Pancreas (tissue), 10 donors: ENCODE data around the gene TMEM114. TPM values are rescaled to one million over a fixed set of nuclear protein-coding genes. Genes with fewer than 3 reads are reported as not detected.

ENCODE experiments used
- ATAC-seq, 4 donors: fragments of 200-7000 bp; cut with Tn5 transposase; one replicate each; pipeline versions ENCODE4 v1.8.0 to v1.9.1; 2020; ENCODE audit warnings: mild to moderate bottlenecking in 4 of 4, moderate library complexity in 4 of 4
- DNase-seq, 6 donors: peaks; one replicate each; pipeline ENCODE4 v3.0.0-alpha.2; 2020
- FAIRE-seq: peaks from 2 replicates; lab custom pipeline; 2012; peaks lifted over from hg19 to GRCh38; lab: Jason Lieb, UNC
- H3K27ac ChIP-seq, 4 donors: fragments of 200-600 bp; sonication (generic); 1 replicate in 3 of 4; 2 replicates in 1 of 4; pipeline versions ENCODE4 v1.5.0 to v1.8.0; 2020
- H3K27me3 ChIP-seq, 4 donors: fragments of 200-600 bp; one replicate each; pipeline ENCODE4 v1.8.0; 2021
- H3K36me3 ChIP-seq, 3 donors: fragments of 200-600 bp; sonication (generic) in 1 of 3; one replicate each; pipeline versions ENCODE4 v1.5.0 to v1.8.0; 2020 to 2021
- H3K4me1 ChIP-seq, 3 donors: fragments of 200-600 bp; one replicate each; pipeline ENCODE4 v1.8.0; 2021
- H3K4me3 ChIP-seq, 4 donors: fragments of 200-600 bp; sonication (generic) in 2 of 4; one replicate each; pipeline versions ENCODE4 v1.5.0 to v1.8.0; 2020 to 2021
- H3K9me3 ChIP-seq, 4 donors: fragments of 200-600 bp; one replicate each; pipeline ENCODE4 v1.8.0; 2021
- CTCF ChIP-seq, 4 donors: fragments of 200-600 bp; sonication (generic) in 3 of 4; IDR thresholded peaks; one replicate each; pipeline versions ENCODE4 v1.5.0 to v1.8.0; 2021; ENCODE audit warnings: antibody characterized with exemption in 4 of 4
- WGBS, 2 donors: extraction: QIAGEN DNeasy Blood & Tissue Kit; methylation state at CpG; one replicate each; pipeline ENCODE4 v1.1.7; 2013; 5-methylcytosine and 5-hydroxymethylcytosine counted together
- intact Hi-C, 3 donors: fragments of 100-400 bp; cut with DNase I; formaldehyde crosslinking; loops; one replicate each; pipeline versions ENCODE4 v1.11.1 to v1.14.2; 2022
- polyA plus RNA-seq, 2 donors: library from polyadenylated mRNA; stranded (reverse); fragments of 200-250 nt; gene quantifications; one replicate each; pipeline ENCODE4 v1.2.3, GENCODE V29; 2013
- total RNA-seq, 6 donors: library from RNA; stranded (reverse); fragmentation: NEBNext Ultra II Directional in 4 of 6; extraction: Animal tissue kit (Norgen Biotek cat#: 25700) in 4 of 6; gene quantifications; one replicate each; pipeline versions ENCODE4 v1.2.1 to v1.2.4, GENCODE V29; 2021 to 2023
- donor health status: healthy with polysubstance abuse.
- donor health status: DM: no; HTN: no; CAD: no; lungs with moderate emphysema.
- donor health status: DM: no; HTN: no; CAD: no.
- donor health status: control.
- donor health status: control.
- donor health status: Bipolar disorder and iron deficiency.
- donor health status: DM: yes; HTN: yes; CAD: no.
- donor health status: DM: no; HTN: no; CAD: no.
- donor health status: DM: no; HTN: no; CAD: no.
- donor health status: DM: yes; HTN: yes; CAD: no.

Gene TMEM114
- total and polyA plus RNA-seq, 8 donors, result not detected

GRCh38 chr16:8627456-8627855 lies 37.1 kb upstream of the TMEM114 start:
- Histone ChIP-seq H3K27me3 (no peaks in the 10 kb centered on the region), H3K36me3 (peaks cover 4 to 42% (median 14%) of the 10 kb centered on the region in 3 donors), H3K27ac (no peak overlapping the region), H3K4me3 (no peak overlapping the region), H3K9me3 (no peaks in the 10 kb centered on the region), H3K4me1 (peaks cover 0 to 9% (median 8%) of the 10 kb centered on the region in 3 donors)
- DNase-seq (no peak), ATAC-seq (no peak), FAIRE-seq (no peak)
- 85 to 100% methylated on average over 4 of the region's 4 CpGs for WGBS, 2 donors
- intact Hi-C loops, result no loop called here
- TF ChIP-seq CTCF (IDR thresholded peaks at IDR 0.05), result no peak

GRCh38 chr16:8626946-8627345 lies 36.6 kb upstream of the TMEM114 start:
- Histone ChIP-seq H3K36me3 (peaks cover 4 to 42% (median 13%) of the 10 kb centered on the region in 3 donors), H3K4me1 (peaks cover 0 to 13% (median 10%) of the 10 kb centered on the region in 3 donors), H3K27me3 (no peaks in the 10 kb centered on the region), H3K9me3 (no peaks in the 10 kb centered on the region), H3K4me3 (no peak overlapping the region), H3K27ac (no peak overlapping the region)
- DNase-seq (no peak), FAIRE-seq (no peak), ATAC-seq (no peak)
- intact Hi-C loops, result no loop called here
- WGBS, 2 donors, result 91% methylated on average over 8 of the region's 8 CpGs
- no peak for TF ChIP-seq CTCF (IDR thresholded peaks at IDR 0.05)

DNA sequence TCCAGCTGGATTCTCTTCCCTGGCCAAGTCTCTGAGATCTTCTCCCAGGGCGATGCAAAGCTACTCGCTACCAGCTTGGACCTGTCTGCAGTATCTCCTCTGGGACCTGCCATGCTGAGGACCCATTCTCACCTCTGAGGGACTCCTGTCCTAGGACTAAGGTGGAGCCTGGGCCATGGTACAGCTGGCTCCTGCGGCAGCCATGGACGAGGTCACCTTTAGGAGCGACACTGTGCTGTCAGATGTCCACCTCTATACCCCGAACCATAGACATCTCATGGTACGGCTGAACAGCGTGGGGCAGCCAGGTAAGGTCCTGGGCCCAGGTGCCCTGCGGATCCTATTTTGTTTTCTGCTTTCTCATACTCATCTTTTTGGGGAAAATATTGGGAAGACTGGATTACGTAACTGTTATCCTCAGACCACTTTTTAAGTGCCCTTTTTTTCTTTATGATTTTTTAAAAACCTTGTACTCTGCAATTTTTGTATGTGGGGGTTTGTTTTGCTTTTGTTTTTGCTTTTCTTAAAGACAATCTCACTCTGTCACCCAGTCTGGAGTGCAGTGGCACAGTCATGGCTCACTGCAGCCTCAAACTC lies 35.3 kb upstream of the TMEM114 start:
- Histone ChIP-seq H3K4me3 (no peak overlapping the region), H3K4me1 (peaks cover 0 to 13% (median 10%) of the 10 kb centered on the region in 3 donors), H3K27me3 (no peaks in the 10 kb centered on the region), H3K9me3 (no peaks in the 10 kb centered on the region), H3K27ac (no peak overlapping the region), H3K36me3 (peaks cover 4 to 40% (median 11%) of the 10 kb centered on the region in 3 donors)
- FAIRE-seq, result no peak
- no peak for DNase-seq
- no peak for ATAC-seq
- 93 to 96% methylated on average over 10 of the region's 10 CpGs for WGBS, 2 donors
- intact Hi-C loops, result no loop called here
- TF ChIP-seq CTCF (IDR thresholded peaks at IDR 0.05), result no peak

DNA sequence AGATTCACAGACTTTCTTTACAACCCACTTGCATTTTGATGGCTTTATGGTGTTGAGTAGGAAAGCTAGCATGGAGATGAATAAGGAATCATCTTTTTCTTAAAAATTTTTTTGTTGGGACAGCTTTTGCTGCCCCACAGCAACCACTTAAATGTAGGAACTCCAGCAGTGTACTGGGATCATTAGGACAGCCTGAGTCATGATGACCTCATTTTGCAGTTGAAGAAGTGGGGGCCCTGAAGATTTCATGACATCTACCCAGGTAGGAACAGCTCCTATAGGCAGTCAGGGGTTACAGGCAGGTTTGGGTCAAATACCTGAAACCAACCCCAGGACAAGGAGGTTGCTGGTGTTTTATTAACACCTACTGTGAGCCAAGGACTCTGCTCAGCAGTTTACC lies 33.3 kb upstream of the TMEM114 start:
- TF ChIP-seq CTCF (IDR thresholded peaks at IDR 0.05), result no peak
- no peak overlapping the region for H3K27ac ChIP-seq
- no peaks in the 10 kb centered on the region for H3K9me3 ChIP-seq
- no peak for ATAC-seq
- no peaks in the 10 kb centered on the region for H3K27me3 ChIP-seq
- H3K4me1 ChIP-seq, result peaks cover 0 to 13% (median 10%) of the 10 kb centered on the region in 3 donors
- intact Hi-C loops, result no loop called here
- peaks cover 0 to 20% (median 3%) of the 10 kb centered on the region in 3 donors for H3K36me3 ChIP-seq
- no peak for FAIRE-seq
- no peak for DNase-seq
- H3K4me3 ChIP-seq, result no peak overlapping the region

DNA sequence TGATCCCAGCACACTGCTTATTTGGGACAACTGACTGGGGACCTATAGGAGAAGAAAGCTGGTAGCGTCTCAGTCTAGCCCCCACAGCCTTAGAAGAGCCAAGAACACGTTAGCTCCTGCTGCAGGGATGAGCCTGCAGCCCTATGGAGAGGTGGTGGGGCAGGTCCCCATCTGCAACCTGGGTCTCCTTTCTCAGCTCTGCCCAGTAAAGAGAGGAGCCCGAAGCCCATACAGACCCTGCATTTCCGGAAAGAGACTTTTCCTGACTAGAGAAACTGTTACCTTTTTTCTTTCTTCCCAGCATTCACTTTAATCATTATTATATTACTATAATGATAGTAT lies 32.0 kb upstream of the TMEM114 start:
- peaks cover 0 to 14% (median 0%) of the 10 kb centered on the region in 3 donors for H3K36me3 ChIP-seq
- TF ChIP-seq CTCF (IDR thresholded peaks at IDR 0.05), result no peak
- H3K4me1 ChIP-seq, result peaks cover 0 to 13% (median 10%) of the 10 kb centered on the region in 3 donors
- no peaks in the 10 kb centered on the region for H3K27me3 ChIP-seq
- peak overlapping the region; percentile 77 to 98 (median 94) for H3K4me3 ChIP-seq
- DNase-seq, result no peak
- no peak overlapping the region for H3K27ac ChIP-seq
- WGBS, 2 donors, result 3 to 4% methylated on average over 4 of the region's 4 CpGs
- peak; percentile 18 to 38 (median 22) for ATAC-seq
- FAIRE-seq, result no peak
- intact Hi-C loops, result no loop called here
- H3K9me3 ChIP-seq, result no peaks in the 10 kb centered on the region
